Mesodermal cell (in vitro differentiated cells): Measurements from ENCODE around the gene PACS2.

Experiments used
- H3K27ac ChIP-seq: 2 replicates; pipeline ENCODE4 v1.7.0; 2013; ENCODE audit warnings: mild to moderate bottlenecking, low read depth, low read length, moderate library complexity; ENCODE audit not compliant: severe bottlenecking
- H3K36me3 ChIP-seq: 2 replicates; pipeline ENCODE4 v1.7.1; 2013; ENCODE audit warnings: mild to moderate bottlenecking, low read length, moderate library complexity; ENCODE audit not compliant: control insufficient read depth, insufficient read depth
- H3K4me1 ChIP-seq: one replicate; pipeline ENCODE4 v1.7.1; 2013; ENCODE audit warnings: mild to moderate bottlenecking, low read length; ENCODE audit not compliant: insufficient read depth, control insufficient read depth, poor library complexity, severe bottlenecking
- H3K4me3 ChIP-seq: 2 replicates; pipeline ENCODE4 v1.7.0; 2013; ENCODE audit warnings: low read length, control low read depth, mild to moderate bottlenecking; ENCODE audit not compliant: insufficient read depth, poor library complexity, severe bottlenecking; ENCODE audit errors: extremely low read depth
- H3K9me3 ChIP-seq: 2 replicates; pipeline ENCODE4 v1.7.1; 2013; ENCODE audit warnings: mild to moderate bottlenecking, low read length, moderate library complexity; ENCODE audit not compliant: control insufficient read depth
- WGBS, 2 experiments: methylation state at CpG; one replicate each; pipeline ENCODE4 v1.1.5; 2013; ENCODE audit warnings: missing lambda C conversion rate in 2 of 2; ENCODE audit not compliant: insufficient coverage in 2 of 2; 5-methylcytosine and 5-hydroxymethylcytosine counted together

PACS2 gene

GRCh38 chr14:105384041-105384557, 69.6 kb downstream of the PACS2 start:
- no peak overlapping the region for H3K27ac ChIP-seq
- H3K9me3 ChIP-seq = no peaks in the 10 kb centered on the region
- no peak overlapping the region for H3K4me3 ChIP-seq
- 92% methylated on average over 21 to 22 of the region's 23 CpGs for WGBS, 2 experiments
- H3K36me3 ChIP-seq = peaks cover 30% of the 10 kb centered on the region
- H3K4me1 ChIP-seq = no peaks in the 10 kb centered on the region

- H3K4me3 ChIP-seq = no peak overlapping the region
- H3K9me3 ChIP-seq = no peaks in the 10 kb centered on the region
- no peak overlapping the region for H3K27ac ChIP-seq
- 96% methylated on average over 27 to 28 of the region's 29 CpGs for whole genome bisulfite sequencing, 2 experiments
- H3K4me1 ChIP-seq = no peaks in the 10 kb centered on the region
- peaks cover 26% of the 10 kb centered on the region for H3K36me3 ChIP-seq
Measured at GRCh38 chr14:105384605-105385321, 70.2 kb downstream of the PACS2 start.

GRCh38 chr14:105385322-105385637, 70.7 kb downstream of the PACS2 start:
- H3K4me1 ChIP-seq = no peaks in the 10 kb centered on the region
- peaks cover 26% of the 10 kb centered on the region for H3K36me3 ChIP-seq
- H3K27ac ChIP-seq = no peak overlapping the region
- H3K4me3 ChIP-seq = no peak overlapping the region
- H3K9me3 ChIP-seq = no peaks in the 10 kb centered on the region
- 97 to 99% methylated on average over 12 to 19 of the region's 19 CpGs for WGBS, 2 experiments

GRCh38 chr14:105385698-105386365, 71.3 kb downstream of the PACS2 start:
- 90 to 95% methylated on average over 21 of the region's 22 CpGs for WGBS, 2 experiments
- Histone ChIP-seq H3K4me1 (no peaks in the 10 kb centered on the region), H3K27ac (no peak overlapping the region), H3K9me3 (no peaks in the 10 kb centered on the region), H3K4me3 (no peak overlapping the region), H3K36me3 (peaks cover 26% of the 10 kb centered on the region)

- Histone ChIP-seq H3K36me3 (peaks cover 26% of the 10 kb centered on the region), H3K4me1 (no peaks in the 10 kb centered on the region), H3K9me3 (no peaks in the 10 kb centered on the region), H3K27ac (no peak overlapping the region), H3K4me3 (no peak overlapping the region)
- WGBS, 2 experiments = 95 to 96% methylated on average over 30 to 33 of the region's 33 CpGs
Measured at GRCh38 chr14:105386581-105387529, 72.3 kb downstream of the PACS2 start.

GRCh38 chr14:105387530-105387922, 73.0 kb downstream of the PACS2 start:
- no peaks in the 10 kb centered on the region for H3K9me3 ChIP-seq
- H3K4me1 ChIP-seq = no peaks in the 10 kb centered on the region
- WGBS, 2 experiments = 95% methylated on average over 9 to 10 of the region's 10 CpGs
- no peak overlapping the region for H3K27ac ChIP-seq
- no peak overlapping the region for H3K4me3 ChIP-seq
- peaks cover 26% of the 10 kb centered on the region for H3K36me3 ChIP-seq

GRCh38 chr14:105388110-105388951, 73.8 kb downstream of the PACS2 start:
- Histone ChIP-seq H3K4me1 (no peaks in the 10 kb centered on the region), H3K9me3 (no peaks in the 10 kb centered on the region), H3K27ac (no peak overlapping the region), H3K4me3 (no peak overlapping the region), H3K36me3 (peaks cover 21% of the 10 kb centered on the region)
- WGBS, 2 experiments = 93 to 95% methylated on average over 22 to 25 of the region's 25 CpGs

GRCh38 chr14:105388976-105389375, 74.4 kb downstream of the PACS2 start:
- 97% methylated on average over 15 to 16 of the region's 16 CpGs for WGBS, 2 experiments
- no peaks in the 10 kb centered on the region for H3K9me3 ChIP-seq
- no peak overlapping the region for H3K27ac ChIP-seq
- H3K4me1 ChIP-seq = no peaks in the 10 kb centered on the region
- H3K4me3 ChIP-seq = no peak overlapping the region
- H3K36me3 ChIP-seq = peaks cover 15% of the 10 kb centered on the region

GRCh38 chr14:105389534-105389933, 75.0 kb downstream of the PACS2 start:
- no peak overlapping the region for H3K4me3 ChIP-seq
- H3K4me1 ChIP-seq = no peaks in the 10 kb centered on the region
- 94% methylated on average over 9 to 12 of the region's 12 CpGs for WGBS, 2 experiments
- H3K36me3 ChIP-seq = peaks cover 10% of the 10 kb centered on the region
- H3K27ac ChIP-seq = no peak overlapping the region
- H3K9me3 ChIP-seq = no peaks in the 10 kb centered on the region
